ENCODE measurements around the gene B4GALNT1.
"Not testable (repeated sequence)": the region's sequence is repeated elsewhere in the genome, so short reads cannot be mapped to it uniquely, and the experiment has no call there.

Gene B4GALNT1

DNA sequence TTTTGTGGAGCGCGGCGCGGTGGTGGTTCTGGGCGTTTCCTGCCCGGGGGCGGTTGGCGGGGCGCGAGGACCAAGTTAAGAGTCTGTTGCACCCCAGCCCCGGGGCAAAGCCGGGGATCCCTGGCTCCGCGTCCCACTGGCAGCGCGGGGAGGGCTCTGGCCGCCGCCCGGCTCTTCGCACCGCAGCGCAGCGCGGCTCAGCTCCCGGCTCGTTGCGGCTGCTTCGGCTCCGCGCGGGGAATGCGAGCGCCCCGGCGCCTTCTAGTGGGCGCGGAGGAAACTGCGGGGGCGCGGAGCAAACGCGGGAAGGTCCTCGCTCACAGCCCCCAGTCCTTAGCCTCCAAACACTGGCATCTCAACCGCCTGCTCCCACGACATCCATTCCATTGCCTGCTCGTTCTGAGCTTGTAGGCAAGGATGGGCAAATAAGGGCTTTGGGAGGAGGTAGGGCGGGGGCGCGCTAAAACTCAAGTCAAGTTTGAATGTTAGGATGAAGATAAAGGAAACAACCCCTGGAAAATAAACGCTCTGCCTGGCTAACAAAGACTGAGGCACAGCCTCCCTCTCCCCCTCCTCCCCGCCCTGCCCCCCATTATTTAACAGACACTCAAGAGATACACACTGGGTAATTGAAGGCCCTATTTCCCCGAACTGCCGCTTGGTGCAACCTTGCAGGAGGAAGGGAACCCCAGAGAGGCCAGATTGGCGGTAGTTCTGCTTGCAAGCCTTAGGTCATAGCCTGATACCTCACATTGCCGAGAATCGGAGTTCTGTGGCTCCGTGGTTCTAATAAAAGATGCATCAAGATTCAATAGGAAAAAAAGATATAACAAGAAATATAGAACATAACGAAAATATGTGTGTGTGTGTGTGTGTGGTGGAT is at the start of gene B4GALNT1:
TSS of gene B4GALNT1 (minus strand) at position 244 of the 883 bp plus-strand sequence. CDS start 1,069 bp downstream, outside the sequence.
- Histone ChIP-seq H3K9me3 (ENCODE audit: control insufficient read depth, insufficient read depth, low read length) (no peaks in the 10 kb centered on the region), H3K36me3 (ENCODE audit: insufficient read depth, low read length) (no peaks in the 10 kb centered on the region), H3K9ac (ENCODE audit: low read depth, low read length) (peak within 1 kb of the TSS; percentile 55; the same call in 1 of the 2 replicates), H3K4me1 (ENCODE audit: insufficient read depth, low read length) (peaks cover 1% of the 10 kb centered on the region; the same call in 1 of the 2 replicates)

DNA sequence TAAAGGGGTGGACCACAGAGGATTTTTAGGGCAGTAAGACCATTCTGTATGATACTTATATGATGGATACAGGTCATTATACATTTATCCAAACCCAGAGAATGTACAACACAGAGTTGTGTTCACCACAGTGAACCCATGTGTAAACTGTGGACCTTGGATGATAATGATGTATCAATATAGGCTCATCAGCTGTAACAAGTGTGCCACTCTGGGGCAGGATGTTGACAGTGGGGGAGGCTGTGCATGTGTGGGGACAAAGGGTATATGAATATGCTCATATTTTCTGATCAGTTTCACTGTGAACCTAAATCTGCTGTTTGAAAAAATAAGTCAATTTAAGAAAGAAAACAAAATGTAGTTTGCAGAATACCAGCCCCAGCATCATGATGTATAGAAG is 46.7 kb upstream of the B4GALNT1 start:
- H3K9me3 ChIP-seq (ENCODE audit: control insufficient read depth, insufficient read depth, low read length): no peaks in the 10 kb centered on the region; the same call in 1 of the 2 replicates
- H3K4me1 ChIP-seq (ENCODE audit: insufficient read depth, low read length): no peaks in the 10 kb centered on the region
- H3K36me3 ChIP-seq (ENCODE audit: insufficient read depth, low read length): no peaks in the 10 kb centered on the region
- no peak overlapping the region for H3K9ac ChIP-seq (ENCODE audit: low read depth, low read length)

DNA sequence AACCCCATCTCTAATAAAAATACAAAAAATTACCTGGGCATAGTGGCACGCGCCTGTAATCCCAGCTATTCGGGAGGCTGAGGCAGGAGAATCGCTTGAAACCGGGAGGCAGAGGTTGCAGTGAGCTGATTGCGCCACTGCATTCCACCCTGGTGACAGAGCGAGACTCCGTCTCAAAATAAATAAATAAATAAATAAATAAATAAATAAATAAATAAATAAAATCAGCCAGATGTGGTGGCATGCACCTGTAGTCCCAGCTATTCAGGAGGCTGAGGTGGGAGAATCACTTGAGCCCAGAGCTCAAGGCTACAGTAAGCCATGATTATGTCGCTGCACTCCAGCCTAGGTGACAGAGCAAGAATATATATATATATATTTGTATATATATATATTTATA is 44.9 kb upstream of the B4GALNT1 start:
- H3K9ac ChIP-seq (ENCODE audit: low read depth, low read length); H3K9me3 ChIP-seq (ENCODE audit: control insufficient read depth, insufficient read depth, low read length); H3K36me3 ChIP-seq (ENCODE audit: insufficient read depth, low read length); H3K4me1 ChIP-seq (ENCODE audit: insufficient read depth, low read length): not testable (repeated sequence)

DNA sequence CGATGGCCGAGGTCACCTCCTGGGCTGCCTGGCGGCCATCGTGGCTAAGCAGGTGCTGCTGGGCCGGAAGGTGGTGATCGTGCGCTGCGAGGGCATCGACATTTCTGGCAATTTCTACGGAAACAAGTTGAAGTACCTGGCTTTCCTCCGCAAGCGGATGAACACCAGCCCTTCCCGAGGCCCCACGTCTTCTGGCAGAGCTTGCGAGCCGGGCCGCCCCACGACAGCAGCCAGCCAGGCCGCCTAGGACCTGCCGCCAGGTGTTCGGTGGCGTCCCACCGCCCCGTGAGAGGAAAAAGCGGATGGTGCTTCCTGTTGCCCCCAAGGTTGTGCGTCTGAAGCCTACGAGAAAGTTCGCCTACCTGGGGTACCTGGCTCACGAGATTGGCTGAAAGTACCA is 41.7 kb upstream of the B4GALNT1 start:
- Histone ChIP-seq H3K9me3 (ENCODE audit: control insufficient read depth, insufficient read depth, low read length) (no peaks in the 10 kb centered on the region), H3K9ac (ENCODE audit: low read depth, low read length) (no peak overlapping the region), H3K4me1 (ENCODE audit: insufficient read depth, low read length) (no peaks in the 10 kb centered on the region), H3K36me3 (ENCODE audit: insufficient read depth, low read length) (no peaks in the 10 kb centered on the region)

DNA sequence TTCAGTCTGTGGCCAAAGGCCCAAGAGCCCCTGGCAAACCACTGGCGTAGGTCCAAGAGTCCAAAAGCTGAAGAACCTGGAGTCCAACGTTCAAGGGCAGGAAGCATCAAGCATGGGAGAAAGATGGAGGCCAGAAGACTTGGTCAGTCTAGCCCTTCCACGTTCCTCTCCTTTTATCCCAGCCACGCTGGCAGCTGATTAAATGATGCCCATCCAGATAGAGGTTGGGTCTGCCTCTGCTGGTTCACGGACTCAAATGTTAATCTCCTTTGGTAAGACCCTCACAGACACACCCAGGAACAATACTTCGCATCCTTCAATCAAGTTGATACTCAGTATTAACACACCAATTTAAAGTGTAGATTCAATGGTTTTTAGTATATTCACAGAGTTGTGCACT is 39.8 kb upstream of the B4GALNT1 start:
- Histone ChIP-seq H3K4me1 (ENCODE audit: insufficient read depth, low read length) (no peaks in the 10 kb centered on the region), H3K9ac (ENCODE audit: low read depth, low read length) (no peak overlapping the region), H3K36me3 (ENCODE audit: insufficient read depth, low read length) (no peaks in the 10 kb centered on the region), H3K9me3 (ENCODE audit: control insufficient read depth, insufficient read depth, low read length) (no peaks in the 10 kb centered on the region)

DNA sequence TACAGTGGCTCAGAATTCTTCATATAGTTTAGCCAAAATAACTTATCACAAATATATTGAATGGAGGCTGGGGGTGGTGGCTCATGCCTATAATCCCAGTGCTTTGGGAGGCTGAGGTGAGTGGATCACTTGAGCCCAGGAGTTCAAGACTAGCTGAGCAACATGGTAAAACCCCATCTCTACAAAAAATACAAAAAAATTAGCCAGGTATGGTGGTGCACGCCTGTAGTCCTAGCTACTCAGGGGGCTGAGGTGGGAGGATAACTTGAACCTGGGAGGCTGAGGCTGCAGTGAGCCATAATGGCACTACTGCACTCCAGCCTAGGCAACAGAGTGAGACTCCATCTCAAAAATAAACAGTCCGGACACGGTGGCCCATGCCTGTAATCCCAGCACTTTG is 38.8 kb upstream of the B4GALNT1 start:
- H3K9ac ChIP-seq (ENCODE audit: low read depth, low read length); H3K9me3 ChIP-seq (ENCODE audit: control insufficient read depth, insufficient read depth, low read length); H3K4me1 ChIP-seq (ENCODE audit: insufficient read depth, low read length); H3K36me3 ChIP-seq (ENCODE audit: insufficient read depth, low read length): not testable (repeated sequence)

DNA sequence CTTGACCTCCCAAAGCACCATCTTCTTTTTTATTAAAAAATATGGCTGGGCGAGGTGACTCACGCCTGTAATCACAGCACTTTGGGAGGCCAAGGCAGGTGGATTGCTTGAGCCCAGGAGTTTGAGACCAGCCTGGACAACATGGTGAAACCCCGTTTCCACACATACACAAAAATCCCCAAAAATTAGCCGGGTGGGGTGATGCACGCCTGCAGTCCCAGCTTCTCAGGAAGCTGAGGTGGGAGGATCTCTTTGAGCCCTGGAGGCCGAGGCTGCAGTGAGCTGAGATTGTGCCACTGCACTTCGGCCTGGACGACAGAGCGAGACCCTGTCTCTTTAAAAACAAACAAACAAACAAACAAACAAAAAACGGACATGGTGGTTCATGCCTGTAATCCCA is 36.7 kb upstream of the B4GALNT1 start:
- not testable (repeated sequence) for H3K4me1 ChIP-seq (ENCODE audit: insufficient read depth, low read length); H3K36me3 ChIP-seq (ENCODE audit: insufficient read depth, low read length); H3K9ac ChIP-seq (ENCODE audit: low read depth, low read length); H3K9me3 ChIP-seq (ENCODE audit: control insufficient read depth, insufficient read depth, low read length)

DNA sequence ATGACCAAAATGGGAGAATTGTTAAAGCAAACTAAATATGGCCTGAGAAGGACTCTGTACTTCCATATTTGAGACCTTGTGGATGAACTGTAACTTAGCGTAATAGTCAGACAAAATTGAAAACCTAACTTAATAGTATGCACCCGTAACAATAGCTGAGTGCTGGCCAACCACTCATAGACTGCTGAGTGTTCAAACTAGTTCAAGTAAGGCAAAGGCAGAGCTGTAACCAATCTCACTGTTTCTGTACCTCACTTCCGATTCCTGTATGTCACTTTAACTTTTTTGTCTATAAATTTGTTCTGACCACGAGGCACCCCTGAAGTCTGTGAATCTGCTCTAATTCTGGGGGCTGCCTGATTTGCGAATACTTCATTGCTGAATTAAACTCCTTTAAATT is 33.9 kb upstream of the B4GALNT1 start:
- Histone ChIP-seq H3K9ac (ENCODE audit: low read depth, low read length) (no peak overlapping the region), H3K36me3 (ENCODE audit: insufficient read depth, low read length) (no peaks in the 10 kb centered on the region), H3K9me3 (ENCODE audit: control insufficient read depth, insufficient read depth, low read length) (no peaks in the 10 kb centered on the region; the same call in 1 of the 2 replicates), H3K4me1 (ENCODE audit: insufficient read depth, low read length) (no peaks in the 10 kb centered on the region)

DNA sequence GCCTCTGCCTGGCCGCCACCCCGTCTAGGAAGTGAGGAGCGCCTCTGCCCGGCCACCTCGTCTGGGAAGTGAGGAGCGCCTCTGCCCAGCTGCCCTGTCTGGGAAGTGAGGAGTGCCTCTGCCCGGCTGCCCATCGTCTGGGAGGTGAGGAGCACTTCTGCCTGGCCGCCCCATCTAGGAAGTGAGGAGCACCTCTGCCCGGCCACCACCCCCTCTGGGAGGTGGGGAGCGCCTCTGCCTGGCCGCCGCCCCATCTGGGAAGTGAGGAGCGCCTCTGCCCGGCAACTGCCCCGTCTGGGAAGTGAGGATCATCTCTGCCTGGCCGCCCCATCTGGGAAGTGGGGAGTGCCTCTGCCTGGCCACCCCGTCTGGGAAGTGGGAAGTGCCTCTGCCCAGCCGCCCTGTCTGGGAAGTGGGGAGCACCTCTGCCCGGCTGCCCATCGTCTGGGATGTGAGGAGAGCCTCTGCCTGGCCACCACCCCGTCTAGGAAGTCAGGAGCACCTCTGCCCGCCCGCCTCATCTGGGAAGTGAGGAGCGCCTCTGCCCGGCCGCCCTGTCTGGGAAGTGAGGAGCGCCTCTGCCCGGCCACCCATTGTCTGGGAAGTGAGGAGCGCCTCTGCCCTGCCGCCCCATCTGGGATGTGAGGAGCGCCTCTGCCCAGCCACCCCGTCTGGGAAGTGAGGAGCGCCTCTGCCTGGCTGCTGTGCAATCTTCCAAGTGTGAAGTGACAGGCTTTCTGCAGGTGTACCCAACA is 32.2 kb upstream of the B4GALNT1 start:
- H3K9me3 ChIP-seq (ENCODE audit: control insufficient read depth, insufficient read depth, low read length); H3K4me1 ChIP-seq (ENCODE audit: insufficient read depth, low read length); H3K9ac ChIP-seq (ENCODE audit: low read depth, low read length); H3K36me3 ChIP-seq (ENCODE audit: insufficient read depth, low read length): not testable (repeated sequence)

DNA sequence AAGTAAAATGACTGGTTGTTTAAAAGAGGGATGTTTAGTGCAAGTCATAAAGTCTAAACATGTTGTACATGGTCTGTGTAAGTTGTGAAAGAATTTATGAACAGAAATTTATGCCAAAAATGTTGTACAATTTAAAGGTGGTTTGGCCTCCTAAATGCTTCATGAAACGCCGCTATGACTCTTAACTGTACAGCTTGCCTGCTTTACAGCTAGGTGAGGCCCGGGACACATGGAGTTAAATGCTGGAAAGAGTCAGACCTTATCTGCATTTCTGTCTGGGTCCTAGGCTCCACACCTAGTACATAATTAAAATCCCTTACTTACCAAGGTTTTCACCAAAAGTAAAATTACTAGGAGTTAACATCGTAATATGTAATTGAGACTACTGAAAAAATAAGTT is 28.4 kb upstream of the B4GALNT1 start:
- Histone ChIP-seq H3K9me3 (ENCODE audit: control insufficient read depth, insufficient read depth, low read length) (peaks cover 8% of the 10 kb centered on the region; the same call in 1 of the 2 replicates), H3K9ac (ENCODE audit: low read depth, low read length) (no peak overlapping the region), H3K4me1 (ENCODE audit: insufficient read depth, low read length) (no peaks in the 10 kb centered on the region), H3K36me3 (ENCODE audit: insufficient read depth, low read length) (no peaks in the 10 kb centered on the region)

DNA sequence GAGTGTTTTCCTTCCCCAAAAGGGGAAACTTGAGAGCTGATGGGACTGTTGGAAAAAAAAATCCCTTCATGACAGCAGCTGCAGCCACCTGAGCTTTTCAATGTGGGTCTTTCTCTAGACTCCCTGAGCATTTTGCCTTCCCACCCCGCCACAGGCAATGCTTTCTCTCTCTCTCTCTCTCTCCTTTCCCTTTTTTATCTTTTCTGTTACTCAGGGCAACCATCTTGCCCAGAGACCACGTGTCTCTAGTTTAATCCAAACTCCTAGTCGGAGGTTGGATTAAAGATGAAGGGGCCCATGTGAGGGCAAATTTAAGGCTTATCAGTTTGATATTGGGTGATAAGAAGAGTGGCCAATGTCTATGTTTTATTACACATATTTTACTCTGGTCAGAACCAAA is 25.9 kb upstream of the B4GALNT1 start:
- no peaks in the 10 kb centered on the region for H3K36me3 ChIP-seq (ENCODE audit: insufficient read depth, low read length)
- no peak overlapping the region for H3K9ac ChIP-seq (ENCODE audit: low read depth, low read length)
- H3K9me3 ChIP-seq (ENCODE audit: control insufficient read depth, insufficient read depth, low read length): peaks cover 8% of the 10 kb centered on the region; the same call in 1 of the 2 replicates
- no peaks in the 10 kb centered on the region for H3K4me1 ChIP-seq (ENCODE audit: insufficient read depth, low read length)

DNA sequence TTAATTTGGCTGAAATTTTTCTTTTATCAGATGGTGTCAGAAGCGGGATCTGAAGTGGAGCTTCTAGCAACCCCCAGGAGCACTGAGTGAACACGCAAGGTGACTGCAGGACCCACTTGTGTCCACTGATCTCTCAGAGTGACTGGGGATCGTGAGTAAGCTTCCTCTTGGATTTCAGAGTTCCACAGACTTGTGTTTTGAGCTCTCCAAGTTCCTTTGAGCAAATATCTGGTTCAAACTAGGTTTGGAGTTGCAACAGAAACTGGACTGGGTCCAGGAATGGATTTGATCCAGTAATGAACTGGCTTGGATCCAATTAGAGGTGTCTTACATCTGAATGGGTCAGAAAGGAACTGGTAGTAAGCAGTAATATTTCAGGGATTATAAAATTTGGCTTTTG is 24.7 kb upstream of the B4GALNT1 start:
- Histone ChIP-seq H3K9me3 (ENCODE audit: control insufficient read depth, insufficient read depth, low read length) (peaks cover 8% of the 10 kb centered on the region; the same call in 1 of the 2 replicates), H3K9ac (ENCODE audit: low read depth, low read length) (no peak overlapping the region), H3K4me1 (ENCODE audit: insufficient read depth, low read length) (no peaks in the 10 kb centered on the region), H3K36me3 (ENCODE audit: insufficient read depth, low read length) (no peaks in the 10 kb centered on the region)

DNA sequence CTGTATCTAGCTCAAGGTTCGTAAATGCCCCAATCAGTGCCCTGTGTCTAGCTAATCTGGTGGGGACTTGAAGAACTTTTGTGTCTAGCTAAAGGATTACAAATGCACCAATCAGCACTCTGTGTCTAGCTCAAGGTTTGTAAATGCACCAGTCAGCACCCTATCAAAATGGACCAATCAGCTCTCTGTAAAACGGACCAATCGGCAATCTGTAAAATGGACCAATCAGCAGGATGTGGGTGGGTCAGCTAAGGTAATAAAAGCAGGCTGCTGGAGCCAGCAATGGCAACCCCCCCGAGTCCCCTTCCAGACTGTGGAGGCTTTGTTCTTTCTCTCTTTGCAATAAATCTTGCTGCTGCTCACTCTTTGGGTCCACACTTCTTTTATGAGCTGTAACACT is 23.4 kb upstream of the B4GALNT1 start:
- not testable (repeated sequence) for H3K9me3 ChIP-seq (ENCODE audit: control insufficient read depth, insufficient read depth, low read length); H3K9ac ChIP-seq (ENCODE audit: low read depth, low read length)

DNA sequence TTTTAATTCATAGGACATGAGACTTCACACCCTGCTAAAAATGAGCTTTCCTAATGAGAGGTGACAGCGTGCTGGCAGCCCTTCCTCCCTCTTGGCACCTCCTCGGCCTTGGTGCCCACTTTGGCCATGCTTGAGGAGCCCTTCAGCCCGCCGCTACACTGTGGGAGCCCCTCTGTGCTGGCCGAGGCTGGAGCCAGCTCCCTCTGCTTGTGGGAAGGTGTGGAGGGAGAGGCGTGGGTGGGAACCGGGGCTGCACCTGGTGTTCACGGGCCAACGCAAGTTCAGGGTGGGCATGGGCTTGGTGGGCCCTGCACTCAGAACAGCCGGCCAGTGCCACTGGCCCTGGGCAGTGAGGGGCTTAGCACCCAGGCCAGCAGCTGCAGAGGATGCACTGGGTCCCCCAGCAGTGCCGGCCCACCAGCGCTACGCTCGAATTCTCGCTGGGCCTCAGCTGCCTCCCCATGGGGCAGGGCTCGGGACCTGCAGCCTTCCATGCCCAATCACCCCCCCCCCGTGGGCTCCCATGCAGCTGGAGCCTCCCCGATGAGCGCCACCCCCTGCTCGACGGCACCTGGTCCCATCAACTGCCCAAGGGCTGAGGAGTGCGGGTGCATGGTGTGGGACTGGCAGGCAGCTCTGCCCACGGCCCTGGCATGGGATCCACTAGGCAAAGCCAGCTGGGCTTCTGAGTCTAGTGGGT is 22.7 kb upstream of the B4GALNT1 start:
- Histone ChIP-seq H3K4me1 (ENCODE audit: insufficient read depth, low read length) (no peaks in the 10 kb centered on the region), H3K9ac (ENCODE audit: low read depth, low read length) (no peak overlapping the region), H3K36me3 (ENCODE audit: insufficient read depth, low read length) (no peaks in the 10 kb centered on the region), H3K9me3 (ENCODE audit: control insufficient read depth, insufficient read depth, low read length) (peaks cover 3% of the 10 kb centered on the region; the same call in 1 of the 2 replicates)

More for the DNA sequence above, 23.4 kb upstream of the B4GALNT1 start:
- not testable (repeated sequence) for H3K36me3 ChIP-seq (ENCODE audit: insufficient read depth, low read length); H3K4me1 ChIP-seq (ENCODE audit: insufficient read depth, low read length)

Measured in ES-I3 (cell line).